Nephron (organoid): ENCODE results near the gene SLC29A2.
"Not testable (repeated sequence)": the region's sequence is repeated elsewhere in the genome, so short reads cannot be mapped to it uniquely, and the experiment has no call there.

Source experiments
- H3K27ac Mint-ChIP-seq, 3 experiments: 2 replicates each; pipeline ENCODE4 v1.8.0; 2020; ENCODE audit warnings: mixed read lengths in 3 of 3, mild to moderate bottlenecking in 2 of 3, moderate library complexity in 1 of 3
- H3K27me3 Mint-ChIP-seq: 2 replicates; pipeline ENCODE4 v1.8.0; 2021; ENCODE audit warnings: low read depth, mild to moderate bottlenecking, moderate library complexity, mixed read lengths
- H3K36me3 Mint-ChIP-seq: 2 replicates; pipeline ENCODE4 v1.8.0; 2020; ENCODE audit warnings: low read depth, mixed read lengths
- H3K4me1 Mint-ChIP-seq: 2 replicates; pipeline ENCODE4 v1.8.0; 2020; ENCODE audit warnings: mixed read lengths
- H3K4me3 Mint-ChIP-seq, 3 experiments: 2 replicates each; pipeline ENCODE4 v1.8.0; 2020; ENCODE audit warnings: mild to moderate bottlenecking in 3 of 3, mixed read lengths in 3 of 3, moderate library complexity in 2 of 3
- H3K9me3 Mint-ChIP-seq: 2 replicates; pipeline ENCODE4 v1.8.0; 2020; ENCODE audit warnings: mixed read lengths
- CTCF ChIP-seq, 3 experiments: fragments of 200-600 bp; sonication (generic); IDR thresholded peaks; one replicate each; pipeline ENCODE4 v1.5.0; 2021; ENCODE audit warnings: antibody characterized with exemption in 3 of 3; ENCODE audit not compliant: unreplicated experiment in 3 of 3

The SLC29A2 gene

GRCh38 chr11:66360406-66361073 is 11.0 kb downstream of the SLC29A2 start:
- peaks cover 5% of the 10 kb centered on the region for H3K4me1 Mint-ChIP-seq
- no peak overlapping the region for H3K27ac Mint-ChIP-seq
- TF ChIP-seq CTCF (IDR thresholded peaks at IDR 0.05; ENCODE audit: unreplicated experiment in 3 of 3): no peak
- peaks cover 19% of the 10 kb centered on the region for H3K36me3 Mint-ChIP-seq
- H3K9me3 Mint-ChIP-seq: no peaks in the 10 kb centered on the region
- H3K4me3 Mint-ChIP-seq: no peak overlapping the region
- no peaks in the 10 kb centered on the region for H3K27me3 Mint-ChIP-seq

- Mint-ChIP-seq H3K4me3 (no peak overlapping the region), H3K9me3 (no peaks in the 10 kb centered on the region), H3K27ac (no peak overlapping the region), H3K27me3 (no peaks in the 10 kb centered on the region), H3K36me3 (peaks cover 23% of the 10 kb centered on the region), H3K4me1 (peaks cover 5% of the 10 kb centered on the region)
- no peak for TF ChIP-seq CTCF (IDR thresholded peaks at IDR 0.05; ENCODE audit: unreplicated experiment in 3 of 3)
Observed at GRCh38 chr11:66359662-66360087, 11.9 kb downstream of the SLC29A2 start.

- H3K4me3 Mint-ChIP-seq: peak overlapping the region in 1 of 3 experiments; percentile 19
- H3K27ac Mint-ChIP-seq, H3K27me3 Mint-ChIP-seq, H3K4me1 Mint-ChIP-seq, H3K9me3 Mint-ChIP-seq: not testable (repeated sequence)
- H3K36me3 Mint-ChIP-seq: peaks cover 32% of the 10 kb centered on the region
Observed at GRCh38 chr11:66350560-66351235, 20.9 kb downstream of the SLC29A2 start.

GRCh38 chr11:66349084-66349386 is 22.5 kb downstream of the SLC29A2 start:
- Mint-ChIP-seq H3K27ac (peak overlapping the region in 1 of 3 experiments; percentile 21), H3K9me3 (no peaks in the 10 kb centered on the region), H3K27me3 (peaks cover 5% of the 10 kb centered on the region), H3K4me3 (peak overlapping the region; percentile 71 to 92 (median 85)), H3K4me1 (peaks cover 25% of the 10 kb centered on the region), H3K36me3 (peaks cover 23% of the 10 kb centered on the region)
- no peak for TF ChIP-seq CTCF (IDR thresholded peaks at IDR 0.05; ENCODE audit: unreplicated experiment in 3 of 3)

- Mint-ChIP-seq H3K27me3 (peaks cover 5% of the 10 kb centered on the region), H3K4me1 (peaks cover 34% of the 10 kb centered on the region), H3K36me3 (peaks cover 13% of the 10 kb centered on the region), H3K27ac (peak within 1 kb of the TSS; percentile 95 to 96 (median 96)), H3K9me3 (no peaks in the 10 kb centered on the region), H3K4me3 (peak within 1 kb of the TSS; percentile 96 to 98 (median 98))
- TF ChIP-seq CTCF (IDR thresholded peaks at IDR 0.05; ENCODE audit: unreplicated experiment in 3 of 3): no peak
Observed at GRCh38 chr11:66347425-66348276, 23.9 kb downstream of the SLC29A2 start, which contains the start of gene B4GAT1. Gene B4GAT1 (minus strand): TSS chr11:66347629. CDS start chr11:66347545, 84 bp downstream.
